Activated CD8-positive, alpha-beta memory T cell treated with anti-CD3 and anti-CD28 coated beads for 4 hours (primary cell): ENCODE data around the gene ERVK3-1.
"Not testable (repeated sequence)": the region's sequence is repeated elsewhere in the genome, so short reads cannot be mapped to it uniquely, and the experiment has no call there.

Experiments used
- DNase-seq, 2 donors: peaks; one replicate each; pipeline ENCODE4 v3.0.0-alpha.2; 2020; ENCODE audit warnings: low read depth in 2 of 2

ERVK3-1 gene

GRCh38 chr19:58345558-58345957 is 40.4 kb downstream of the ERVK3-1 start:
- DNase-seq, result no peak

GRCh38 chr19:58346961-58347929 is 42.1 kb downstream of the ERVK3-1 start:
- peak; percentile 43 to 46 for DNase-seq

GRCh38 chr19:58348080-58348479 is 42.9 kb downstream of the ERVK3-1 start:
- DNase-seq, result not testable (repeated sequence)

GRCh38 chr19:58349590-58349989 is 44.4 kb downstream of the ERVK3-1 start:
- DNase-seq, result no peak

- no peak for DNase-seq
Measured at GRCh38 chr19:58350001-58350861, 45.1 kb downstream of the ERVK3-1 start.

- no peak for DNase-seq
Measured at GRCh38 chr19:58350871-58351557, 45.8 kb downstream of the ERVK3-1 start.

- no peak for DNase-seq
Measured at GRCh38 chr19:58351558-58351878, 46.3 kb downstream of the ERVK3-1 start.

- DNase-seq, result no peak
Measured at GRCh38 chr19:58351990-58352755, 47.0 kb downstream of the ERVK3-1 start.

- DNase-seq, result no peak
Measured at GRCh38 chr19:58352760-58353671, 47.8 kb downstream of the ERVK3-1 start, which contains the start of gene A1BG. A1BG (minus strand) TSS chr19:58353492; CDS start chr19:58353437, 55 bp downstream.

- DNase-seq, result no peak
Measured at GRCh38 chr19:58353717-58354477, 48.7 kb downstream of the ERVK3-1 start.

- DNase-seq, result no peak
Measured at GRCh38 chr19:58354478-58355030, 49.4 kb downstream of the ERVK3-1 start.

- no peak for DNase-seq
Measured at GRCh38 chr19:58355215-58355796, 50.1 kb downstream of the ERVK3-1 start.

- no peak for DNase-seq
Measured at GRCh38 chr19:58355908-58356765, 51.0 kb downstream of the ERVK3-1 start.

GRCh38 chr19:58356766-58357480 is 51.7 kb downstream of the ERVK3-1 start:
- DNase-seq, result no peak

GRCh38 chr19:58357481-58358145 is 52.4 kb downstream of the ERVK3-1 start:
- no peak for DNase-seq

GRCh38 chr19:58361900-58362271 is 56.7 kb downstream of the ERVK3-1 start:
- DNase-seq, result no peak
